ENCODE measurements around the gene IPO11.

IPO11 gene

GRCh38 chr5:62431735-62432620, 19.4 kb downstream of the IPO11 start:
- H3K27me3 ChIP-seq (ENCODE audit: control insufficient read depth, insufficient read depth, low read length): no peaks in the 10 kb centered on the region
- H3K79me2 ChIP-seq: peaks cover 56% of the 10 kb centered on the region
- H2AFZ ChIP-seq: no peak overlapping the region
- no peak overlapping the region for H3K4me2 ChIP-seq (ENCODE audit: low read length)
- H3K9me3 ChIP-seq (ENCODE audit: control insufficient read depth, low read length): no peaks in the 10 kb centered on the region
- TF ChIP-seq CTCF (IDR thresholded peaks at IDR 0.05): no peak
- no peak overlapping the region for H3K9ac ChIP-seq
- no peak overlapping the region for H3K4me3 ChIP-seq (ENCODE audit: low read depth, low read length)
- no peak overlapping the region for H3K27ac ChIP-seq
- H3K4me1 ChIP-seq: peaks cover 3% of the 10 kb centered on the region
- no peaks in the 10 kb centered on the region for H3K36me3 ChIP-seq (ENCODE audit: control insufficient read depth, insufficient read depth, low read length)

GRCh38 chr5:62432621-62433064, 20.1 kb downstream of the IPO11 start:
- Histone ChIP-seq H3K4me1 (peaks cover 3% of the 10 kb centered on the region), H3K9ac (no peak overlapping the region), H3K27ac (no peak overlapping the region), H2AFZ (no peak overlapping the region), H3K4me3 (ENCODE audit: low read depth, low read length) (no peak overlapping the region), H3K4me2 (ENCODE audit: low read length) (no peak overlapping the region), H3K27me3 (ENCODE audit: control insufficient read depth, insufficient read depth, low read length) (no peaks in the 10 kb centered on the region), H3K9me3 (ENCODE audit: control insufficient read depth, low read length) (no peaks in the 10 kb centered on the region), H3K36me3 (ENCODE audit: control insufficient read depth, insufficient read depth, low read length) (no peaks in the 10 kb centered on the region), H3K79me2 (peaks cover 49% of the 10 kb centered on the region)
- TF ChIP-seq CTCF (IDR thresholded peaks at IDR 0.05): no peak

GRCh38 chr5:62448528-62448927, 36.0 kb downstream of the IPO11 start:
- Histone ChIP-seq H3K4me1 (no peaks in the 10 kb centered on the region), H3K36me3 (ENCODE audit: control insufficient read depth, insufficient read depth, low read length) (no peaks in the 10 kb centered on the region), H3K27me3 (ENCODE audit: control insufficient read depth, insufficient read depth, low read length) (no peaks in the 10 kb centered on the region)

GRCh38 chr5:62450259-62450658, 37.7 kb downstream of the IPO11 start:
- no peaks in the 10 kb centered on the region for H3K36me3 ChIP-seq (ENCODE audit: control insufficient read depth, insufficient read depth, low read length)
- no peak overlapping the region for H3K27ac ChIP-seq
- H3K4me1 ChIP-seq: no peaks in the 10 kb centered on the region
- no peaks in the 10 kb centered on the region for H3K9me3 ChIP-seq (ENCODE audit: control insufficient read depth, low read length)
- H3K4me3 ChIP-seq (ENCODE audit: low read depth, low read length): no peak overlapping the region
- no peak for TF ChIP-seq CTCF (IDR thresholded peaks at IDR 0.05)
- no peak overlapping the region for H2AFZ ChIP-seq
- H3K79me2 ChIP-seq: peaks cover 2% of the 10 kb centered on the region
- H3K4me2 ChIP-seq (ENCODE audit: low read length): no peak overlapping the region
- H3K27me3 ChIP-seq (ENCODE audit: control insufficient read depth, insufficient read depth, low read length): no peaks in the 10 kb centered on the region
- H3K9ac ChIP-seq: no peak overlapping the region

More at GRCh38 chr5:62448528-62448927, 36.0 kb downstream of the IPO11 start:
- no peak for TF ChIP-seq CTCF (IDR thresholded peaks at IDR 0.05)
- Histone ChIP-seq H2AFZ (no peak overlapping the region), H3K79me2 (peaks cover 2% of the 10 kb centered on the region), H3K9ac (no peak overlapping the region), H3K27ac (no peak overlapping the region), H3K9me3 (ENCODE audit: control insufficient read depth, low read length) (no peaks in the 10 kb centered on the region), H3K4me3 (ENCODE audit: low read depth, low read length) (no peak overlapping the region), H3K4me2 (ENCODE audit: low read length) (no peak overlapping the region)

Data from parathyroid adenoma (tissue), 2 donors.